C4-2B (cell line): ENCODE data around the gene RAB22A.

Source experiments
- ZFX ChIP-seq: fragments of 450-650 bp; IDR thresholded peaks from 2 replicates; pipeline ENCODE4 v1.6.1; 2017
- TF ChIP-seq, protein P1 (sequence below): fragments of 450-650 bp; conservative IDR thresholded peaks from 2 replicates; pipeline ENCODE4 v1.5.1; 2017; ENCODE audit warnings: mild to moderate bottlenecking

GRCh38 chr20:58395604-58396003 is 86.1 kb downstream of the RAB22A start:
- TF ChIP-seq, protein P1, sequence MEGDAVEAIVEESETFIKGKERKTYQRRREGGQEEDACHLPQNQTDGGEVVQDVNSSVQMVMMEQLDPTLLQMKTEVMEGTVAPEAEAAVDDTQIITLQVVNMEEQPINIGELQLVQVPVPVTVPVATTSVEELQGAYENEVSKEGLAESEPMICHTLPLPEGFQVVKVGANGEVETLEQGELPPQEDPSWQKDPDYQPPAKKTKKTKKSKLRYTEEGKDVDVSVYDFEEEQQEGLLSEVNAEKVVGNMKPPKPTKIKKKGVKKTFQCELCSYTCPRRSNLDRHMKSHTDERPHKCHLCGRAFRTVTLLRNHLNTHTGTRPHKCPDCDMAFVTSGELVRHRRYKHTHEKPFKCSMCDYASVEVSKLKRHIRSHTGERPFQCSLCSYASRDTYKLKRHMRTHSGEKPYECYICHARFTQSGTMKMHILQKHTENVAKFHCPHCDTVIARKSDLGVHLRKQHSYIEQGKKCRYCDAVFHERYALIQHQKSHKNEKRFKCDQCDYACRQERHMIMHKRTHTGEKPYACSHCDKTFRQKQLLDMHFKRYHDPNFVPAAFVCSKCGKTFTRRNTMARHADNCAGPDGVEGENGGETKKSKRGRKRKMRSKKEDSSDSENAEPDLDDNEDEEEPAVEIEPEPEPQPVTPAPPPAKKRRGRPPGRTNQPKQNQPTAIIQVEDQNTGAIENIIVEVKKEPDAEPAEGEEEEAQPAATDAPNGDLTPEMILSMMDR = no peak
- no peak for TF ChIP-seq ZFX
